Ishikawa (cell line): ENCODE results near the gene DYNLT5.

Experiments used
- CEBPB ChIP-seq: IDR thresholded peaks from 2 replicates; pipeline ENCODE4 v1.6.1; 2012
- CREB1 ChIP-seq: IDR thresholded peaks from 2 replicates; pipeline ENCODE4 v1.6.1; 2012; ENCODE audit warnings: low read depth
- EP300 ChIP-seq: IDR thresholded peaks from 2 replicates; pipeline ENCODE4 v1.6.1; 2012; ENCODE audit warnings: borderline replicate concordance
- FOXM1 ChIP-seq: IDR thresholded peaks from 2 replicates; pipeline ENCODE4 v1.6.1; 2012; ENCODE audit warnings: low read depth, borderline replicate concordance
- NFIC ChIP-seq: IDR thresholded peaks from 2 replicates; pipeline ENCODE4 v1.6.1; 2012
- TAF1 ChIP-seq: IDR thresholded peaks from 2 replicates; pipeline ENCODE4 v1.6.1; 2012; ENCODE audit warnings: low read depth, mild to moderate bottlenecking
- TCF12 ChIP-seq: IDR thresholded peaks from 2 replicates; pipeline ENCODE4 v1.6.1; 2012; ENCODE audit warnings: low read depth
- TF ChIP-seq, protein P1 (sequence below): IDR thresholded peaks from 2 replicates; pipeline ENCODE4 v1.6.1; 2012

- no peak for TF ChIP-seq TCF12
- no peak for TF ChIP-seq TAF1
- TF ChIP-seq, protein P1, sequence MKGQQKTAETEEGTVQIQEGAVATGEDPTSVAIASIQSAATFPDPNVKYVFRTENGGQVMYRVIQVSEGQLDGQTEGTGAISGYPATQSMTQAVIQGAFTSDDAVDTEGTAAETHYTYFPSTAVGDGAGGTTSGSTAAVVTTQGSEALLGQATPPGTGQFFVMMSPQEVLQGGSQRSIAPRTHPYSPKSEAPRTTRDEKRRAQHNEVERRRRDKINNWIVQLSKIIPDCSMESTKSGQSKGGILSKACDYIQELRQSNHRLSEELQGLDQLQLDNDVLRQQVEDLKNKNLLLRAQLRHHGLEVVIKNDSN = no peak
- TF ChIP-seq FOXM1 = no peak
- no peak for TF ChIP-seq EP300
- no peak for TF ChIP-seq CEBPB
- no peak for TF ChIP-seq NFIC
- no peak for TF ChIP-seq CREB1
Measured at GRCh38 chr1:66751160-66751559, 1.1 kb upstream of the DYNLT5 start.
